Endothelial cell of umbilical vein (primary cell): ENCODE data around the gene LAMC3. TPM values are rescaled to one million over a fixed set of nuclear protein-coding genes. Genes with fewer than 3 reads are reported as not detected.

Source experiments
- BruUV-seq: library from RNA; stranded (reverse); fragments of 400-500 nt; replicated peaks from 2 replicates; lab custom pipeline; 2021; lab: Mats Ljungman, UMichigan
- CTCF ChIA-PET: fragments of 300-600, 350-600 bp; sonication (Branson Sonifier 250); formaldehyde crosslinking; loops from one replicate; lab custom pipeline; 2021; ENCODE audit warnings: antibody characterized with exemption, inconsistent platforms; lab: Charles Lee
- POLR2A ChIA-PET: fragments of 300-600, 350-600 bp; sonication (Branson Sonifier 250); formaldehyde crosslinking; loops from one replicate; lab custom pipeline; 2021; ENCODE audit warnings: antibody characterized with exemption, inconsistent platforms; lab: Charles Lee
- DNase-seq: peaks from one replicate; pipeline ENCODE4 v3.0.0-alpha.2; 2011; ENCODE audit warnings: low read depth, low spot score
- FAIRE-seq: peaks from 2 replicates; lab custom pipeline; 2011; peaks lifted over from hg19 to GRCh38; lab: Jason Lieb, UNC
- H2AFZ ChIP-seq: 2 replicates; pipeline ENCODE4 v1.6.0; 2012; ENCODE audit warnings: low read depth, low read length, control low read depth, inconsistent platforms
- H3K27ac ChIP-seq: 2 replicates; pipeline ENCODE4 v1.5.1; 2011; ENCODE audit warnings: low read depth, mild to moderate bottlenecking, control low read depth, low read length, moderate library complexity; ENCODE audit not compliant: insufficient read depth
- H3K27me3 ChIP-seq, 2 experiments: 2 replicates each; pipeline versions ENCODE4 v1.6.0 to v1.6.1; 2011; ENCODE audit warnings: low read length in 2 of 2, mixed read lengths in 1 of 2; ENCODE audit not compliant: control insufficient read depth in 2 of 2, insufficient read depth in 2 of 2
- H3K36me3 ChIP-seq, 2 experiments: 2 replicates in 1 of 2; 3 replicates in 1 of 2; pipeline ENCODE4 v1.5.1; 2011; ENCODE audit warnings: low read length in 2 of 2, mild to moderate bottlenecking in 1 of 2, moderate library complexity in 1 of 2; ENCODE audit not compliant: control insufficient read depth in 2 of 2, insufficient read depth in 2 of 2; ENCODE audit errors: extremely low read depth in 1 of 2
- H3K4me1 ChIP-seq: 3 replicates; pipeline ENCODE4 v1.5.1; 2011; ENCODE audit warnings: mild to moderate bottlenecking, low read length; ENCODE audit not compliant: control insufficient read depth, insufficient read depth; ENCODE audit errors: extremely low read depth
- H3K4me2 ChIP-seq: 2 replicates; pipeline ENCODE4 v1.6.1; 2011; ENCODE audit warnings: low read length, control low read depth, mixed read lengths; ENCODE audit not compliant: insufficient read depth
- H3K4me3 ChIP-seq, 3 experiments: fragments of 200-600 bp in 1 of 3; sonication (generic), shearing (Covaris generic) in 1 of 3; replicated peaks in 1 of 3; 2 replicates each; pipeline ENCODE4 v1.5.1; 2011 to 2016; ENCODE audit warnings: control low read depth in 3 of 3, low read length in 3 of 3, mild to moderate bottlenecking in 2 of 3, inconsistent platforms in 1 of 3, low read depth in 1 of 3, moderate library complexity in 1 of 3; ENCODE audit not compliant: insufficient read depth in 1 of 3
- H3K79me2 ChIP-seq: 2 replicates; pipeline ENCODE4 v1.6.0; 2012; ENCODE audit warnings: low read length, inconsistent platforms; ENCODE audit not compliant: control insufficient read depth, insufficient read depth
- H3K9ac ChIP-seq: replicated peaks from 2 replicates; pipeline ENCODE3; 2011; ENCODE audit warnings: low read length, control low read depth; ENCODE audit not compliant: insufficient read depth; ENCODE audit errors: extremely low read depth
- H3K9me1 ChIP-seq: replicated peaks from 3 replicates; pipeline ENCODE4 v1.6.0; 2011; ENCODE audit warnings: mild to moderate bottlenecking, low read length; ENCODE audit not compliant: control insufficient read depth, insufficient read depth; ENCODE audit errors: extremely low read depth
- H3K9me3 ChIP-seq: replicated peaks from 2 replicates; pipeline ENCODE4 v1.5.1; 2012; ENCODE audit warnings: low read length, inconsistent platforms; ENCODE audit not compliant: control insufficient read depth, insufficient read depth
- H4K20me1 ChIP-seq: replicated peaks from 2 replicates; pipeline ENCODE3; 2011; ENCODE audit warnings: mild to moderate bottlenecking, low read length; ENCODE audit not compliant: control insufficient read depth, insufficient read depth; ENCODE audit errors: extremely low read depth
- CTCF ChIP-seq, 2 donors: IDR thresholded peaks; 1 replicate in 1 of 2; 2 replicates in 1 of 2; pipeline ENCODE4 v1.5.1; 2011; ENCODE audit warnings: low read length in 2 of 2, mild to moderate bottlenecking in 2 of 2, moderate library complexity in 2 of 2, control low read depth in 1 of 2, inconsistent platforms in 1 of 2, low read depth in 1 of 2; ENCODE audit not compliant: insufficient read depth in 1 of 2; ENCODE audit errors: extremely low read depth in 1 of 2
- GATA2 ChIP-seq: IDR thresholded peaks from 2 replicates; pipeline ENCODE4 v1.7.0; 2011; ENCODE audit warnings: low read depth, mild to moderate bottlenecking, moderate library complexity, mixed read lengths, low read length; ENCODE audit not compliant: insufficient read length, insufficient read depth
- JUN ChIP-seq: IDR thresholded peaks from 2 replicates; pipeline ENCODE4 v1.6.1; 2011; ENCODE audit warnings: borderline replicate concordance, low read depth; ENCODE audit not compliant: insufficient read length, insufficient read depth
- MAX ChIP-seq: IDR thresholded peaks from 2 replicates; pipeline ENCODE4 v1.6.1; 2011; ENCODE audit not compliant: insufficient read depth, insufficient read length
- MYC ChIP-seq: IDR thresholded peaks from one replicate; pipeline ENCODE4 v1.6.1; 2011; ENCODE audit warnings: mild to moderate bottlenecking, low read depth, low read length
- dilution Hi-C: fragments of 300-500 bp; cut with MboI; formaldehyde crosslinking; loops from one replicate; pipeline ENCODE4 v1.15.0; 2019; ENCODE audit warnings: low sequenced_read_pairs; ENCODE audit not compliant: extremely low pct_ligation_motif_present
- intact Hi-C: fragments of 100-400 bp; cut with micrococcal nuclease; formaldehyde crosslinking; loops from one replicate; pipeline ENCODE4 v1.10.0; 2022
- polyA plus RNA-seq, 4 experiments: library from polyadenylated mRNA; depleted of rRNA in 3 of 4; stranded (reverse) in 3 of 4; unstranded in 1 of 4; fragments of >200 nt; gene quantifications; 2 replicates each; pipeline versions ENCODE4 v1.2.1 to v1.2.3, GENCODE V29; 2011 to 2012; ENCODE audit warnings: missing spikeins in 1 of 4
- total RNA-seq: library from RNA; stranded (reverse); gene quantifications from 2 replicates; pipeline ENCODE4 v1.2.3, GENCODE V29; 2021

Gene LAMC3
- total and polyA plus RNA-seq, 2 donors (not counting 3 experiments of a cell fraction or from before 2014, with no cell fraction given), result 0.18 to 0.38 TPM

- H3K9me3 ChIP-seq, result no peaks in the 10 kb centered on the region
- BruUV-seq, result no TSS peak
- no peaks in the 10 kb centered on the region for H3K79me2 ChIP-seq
- ChIA-PET CTCF (interaction anchor here (1.9 kb wide), 1 partner anchor 28 kb away, joined by 4 read pairs; no protein-coding TSS in a partner anchor), POLR2A (no interaction called here)
- no peak for FAIRE-seq
- H3K27ac ChIP-seq, result no peak overlapping the region
- H3K9ac ChIP-seq, result no peak overlapping the region
- dilution Hi-C loops (no loop called here), intact Hi-C loops (no loop called here)
- no peaks in the 10 kb centered on the region for H3K9me1 ChIP-seq
- H2AFZ ChIP-seq, result no peak overlapping the region
- no peak overlapping the region for H3K4me2 ChIP-seq
- peaks cover 6 to 11% of the 10 kb centered on the region in 2 experiments for H3K27me3 ChIP-seq
- TF ChIP-seq MYC (no peak), MAX (no peak), GATA2 (no peak), JUN (no peak), CTCF (IDR thresholded peaks at IDR 0.05; ENCODE audit: extremely low read depth in 1 of 2, insufficient read depth in 1 of 2, low read depth in 1 of 2, low read length in 2 of 2) (no peak)
- H3K4me1 ChIP-seq, result no peaks in the 10 kb centered on the region
- no peaks in the 10 kb centered on the region for H4K20me1 ChIP-seq
- no peak overlapping the region for H3K4me3 ChIP-seq
- no peaks in the 10 kb centered on the region for H3K36me3 ChIP-seq
- DNase-seq, result no peak
Measured at GRCh38 chr9:131025953-131026858, 17.2 kb downstream of the LAMC3 start.
